Activated CD4-positive, CD25-positive, alpha-beta regulatory T cell treated with anti-CD3 and anti-CD28 coated beads, Interleukin-2, amount 50 U/mL, for 16 hours (primary cell): ENCODE measurements around the gene KRT15.

ENCODE experiments used
- DNase-seq: peaks from one replicate; pipeline ENCODE4 v3.0.0-alpha.2; 2020; ENCODE audit warnings: low read depth, low spot score

Gene KRT15

GRCh38 chr17:41518789-41519449 is at the start of gene KRT15:
KRT15 (minus strand) TSS chr17:41518890; CDS start chr17:41518827, 63 bp downstream.
- no peak for DNase-seq

- no peak for DNase-seq
Measured at GRCh38 chr17:41567317-41567716, 48.6 kb upstream of the KRT15 start.

- no peak for DNase-seq
Measured at GRCh38 chr17:41565338-41565737, 46.6 kb upstream of the KRT15 start.

- DNase-seq: no peak
Measured at GRCh38 chr17:41563607-41564170, 45.0 kb upstream of the KRT15 start.

DNA sequence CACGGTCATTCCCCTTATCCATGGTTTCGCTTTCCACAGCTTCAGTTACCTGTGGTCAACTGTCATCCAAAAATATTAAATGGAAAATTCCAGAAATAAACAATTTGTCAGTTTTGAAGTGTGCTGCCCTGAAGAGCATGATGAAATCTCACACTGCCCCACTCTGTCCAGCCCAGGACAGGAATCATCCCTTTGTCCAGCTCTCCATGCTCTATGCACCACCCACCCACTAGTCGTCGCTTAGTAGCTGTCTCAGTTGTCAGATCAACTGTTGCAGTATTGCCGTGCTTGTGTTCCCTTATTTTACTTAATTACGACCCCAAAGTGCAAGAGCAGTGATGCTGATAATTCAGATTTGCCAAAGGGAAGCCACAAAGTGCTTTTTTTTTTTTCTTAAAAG is 42.9 kb upstream of the KRT15 start:
- DNase-seq: no peak

DNA sequence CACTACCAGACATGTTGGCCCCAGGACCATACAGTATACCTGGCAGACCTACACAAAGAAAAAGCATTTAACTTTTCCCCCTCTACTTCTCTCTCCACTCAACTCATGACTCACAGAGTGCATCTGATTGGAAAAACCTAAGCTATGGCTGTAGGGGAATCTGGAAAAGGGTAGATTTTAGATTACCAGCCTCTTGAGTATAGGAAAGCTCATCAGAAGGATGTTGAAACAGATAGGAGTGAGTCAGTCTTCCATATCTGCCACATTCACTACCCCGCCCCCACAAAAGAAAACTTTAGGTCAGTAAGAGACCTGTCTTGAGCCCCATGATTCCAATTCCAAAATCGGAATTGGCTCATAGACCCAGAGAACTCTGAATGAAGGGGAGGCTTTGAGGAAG is 40.9 kb upstream of the KRT15 start:
- DNase-seq: no peak

DNA sequence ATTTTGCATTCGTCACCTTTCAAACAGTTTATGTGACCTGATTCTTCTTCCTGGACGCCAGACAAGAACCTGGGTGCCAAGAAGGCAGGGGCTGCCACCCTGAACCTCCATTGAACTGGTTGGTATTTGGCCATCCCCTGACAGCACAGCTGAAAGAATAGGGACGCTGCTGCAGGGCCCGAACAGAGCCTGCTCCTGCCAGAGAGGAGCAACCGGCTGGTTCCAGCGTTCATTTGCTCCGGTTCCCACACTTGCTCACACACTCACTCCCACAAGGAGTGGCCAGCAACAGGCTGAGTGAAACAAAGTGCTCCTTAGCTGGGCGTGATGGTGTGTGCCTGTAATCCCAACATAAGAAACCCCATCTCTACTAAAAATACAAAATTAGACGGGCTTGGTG is 38.2 kb upstream of the KRT15 start:
- no peak for DNase-seq

DNA sequence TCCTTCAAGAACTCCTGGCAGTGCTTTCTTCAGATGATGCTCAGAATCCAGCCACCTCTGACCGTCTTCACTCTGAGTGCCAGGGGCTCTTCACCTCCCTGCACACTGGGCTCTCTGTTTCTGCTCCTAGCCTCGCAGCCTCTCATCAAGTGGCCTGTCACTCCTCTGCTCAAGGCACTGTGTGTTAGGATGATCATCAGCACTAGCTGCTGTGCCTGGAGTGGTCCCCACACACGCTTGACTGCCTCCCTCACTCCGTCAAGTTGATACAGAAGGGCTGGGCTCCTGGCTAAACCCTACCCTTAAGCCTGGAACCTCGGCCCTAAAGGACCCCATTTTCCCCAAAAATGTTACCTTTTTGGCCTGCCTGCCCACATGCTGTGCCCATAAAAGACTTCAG is 37.6 kb upstream of the KRT15 start:
- DNase-seq: no peak

DNA sequence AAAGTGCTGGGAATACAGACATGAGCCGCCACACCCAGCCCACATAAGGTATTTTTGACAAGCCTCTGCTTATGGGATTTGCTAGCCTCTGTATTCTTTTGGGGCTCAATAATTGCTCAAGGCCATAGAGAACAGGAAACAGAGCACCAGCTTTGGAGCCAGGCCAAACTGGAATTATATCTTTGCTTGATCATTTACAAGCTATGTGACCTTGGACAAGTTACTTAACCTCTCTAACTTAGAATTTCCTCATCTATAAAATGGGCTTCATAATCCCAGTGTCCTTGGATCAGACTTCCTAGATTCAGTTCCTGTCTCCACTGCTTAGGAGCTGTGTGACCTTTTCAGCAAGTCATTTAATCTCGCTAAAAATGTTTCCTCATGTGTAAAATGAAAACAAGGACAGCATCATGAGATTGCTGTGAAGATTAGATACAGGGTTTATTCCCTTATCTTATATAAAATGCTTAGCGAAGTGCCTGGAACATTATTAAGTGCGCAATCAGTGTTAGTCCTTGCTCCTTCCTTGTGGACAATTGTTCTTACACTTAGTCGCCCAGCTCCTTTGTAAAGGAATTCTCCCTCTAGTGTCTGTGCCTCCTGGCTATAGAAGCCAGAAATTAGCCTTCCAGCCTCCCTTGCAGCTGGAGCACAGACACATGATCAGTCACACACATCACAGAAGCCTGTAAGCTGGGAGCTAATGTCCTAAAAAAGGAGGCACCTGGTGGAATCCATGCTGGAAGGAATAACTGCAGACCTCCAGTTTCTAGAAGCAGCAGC is 36.6 kb upstream of the KRT15 start:
- no peak for DNase-seq

GRCh38 chr17:41553987-41554680 is 35.4 kb upstream of the KRT15 start:
- no peak for DNase-seq

DNA sequence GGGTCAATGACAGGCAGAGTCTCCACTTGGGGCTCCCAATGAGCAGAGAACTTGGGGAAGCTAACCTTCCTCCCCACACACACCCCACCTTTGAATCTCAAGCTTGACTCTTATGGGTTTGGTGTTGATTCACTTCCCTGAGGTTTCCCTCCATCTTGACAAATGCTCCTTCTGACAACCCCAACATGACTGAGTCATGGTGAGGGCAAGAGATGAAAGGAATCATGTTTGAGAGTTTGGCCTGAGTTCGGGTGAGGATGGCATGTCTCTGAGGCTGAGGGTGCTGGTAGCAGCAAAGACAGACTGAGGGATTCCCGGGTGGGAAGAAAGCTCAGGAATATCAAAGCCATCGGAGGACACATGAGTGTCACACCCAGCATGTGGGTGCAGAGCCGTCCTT is 34.5 kb upstream of the KRT15 start:
- DNase-seq: no peak

DNA sequence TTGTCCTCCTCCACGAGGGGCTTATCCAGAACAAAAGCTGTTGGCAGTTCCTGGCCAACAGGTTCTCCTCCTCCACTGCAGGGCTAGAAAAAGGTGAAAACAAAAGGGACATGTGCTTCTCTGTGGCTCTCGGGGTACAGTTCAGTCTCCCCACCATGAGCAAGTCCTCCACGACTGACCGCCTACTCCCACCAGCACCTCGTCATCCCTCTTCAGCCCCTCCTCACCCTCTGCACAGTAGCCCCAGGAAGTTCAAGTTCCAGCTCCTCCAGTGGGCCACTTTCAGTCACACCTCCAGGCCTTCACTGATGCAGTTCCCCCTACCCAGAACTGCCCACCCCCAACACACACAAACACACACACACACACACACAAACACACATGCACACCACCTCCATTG is 33.8 kb upstream of the KRT15 start:
- no peak for DNase-seq

GRCh38 chr17:41551365-41551764 is 32.7 kb upstream of the KRT15 start:
- DNase-seq: no peak

GRCh38 chr17:41549596-41550039 is 30.9 kb upstream of the KRT15 start:
- no peak for DNase-seq

DNA sequence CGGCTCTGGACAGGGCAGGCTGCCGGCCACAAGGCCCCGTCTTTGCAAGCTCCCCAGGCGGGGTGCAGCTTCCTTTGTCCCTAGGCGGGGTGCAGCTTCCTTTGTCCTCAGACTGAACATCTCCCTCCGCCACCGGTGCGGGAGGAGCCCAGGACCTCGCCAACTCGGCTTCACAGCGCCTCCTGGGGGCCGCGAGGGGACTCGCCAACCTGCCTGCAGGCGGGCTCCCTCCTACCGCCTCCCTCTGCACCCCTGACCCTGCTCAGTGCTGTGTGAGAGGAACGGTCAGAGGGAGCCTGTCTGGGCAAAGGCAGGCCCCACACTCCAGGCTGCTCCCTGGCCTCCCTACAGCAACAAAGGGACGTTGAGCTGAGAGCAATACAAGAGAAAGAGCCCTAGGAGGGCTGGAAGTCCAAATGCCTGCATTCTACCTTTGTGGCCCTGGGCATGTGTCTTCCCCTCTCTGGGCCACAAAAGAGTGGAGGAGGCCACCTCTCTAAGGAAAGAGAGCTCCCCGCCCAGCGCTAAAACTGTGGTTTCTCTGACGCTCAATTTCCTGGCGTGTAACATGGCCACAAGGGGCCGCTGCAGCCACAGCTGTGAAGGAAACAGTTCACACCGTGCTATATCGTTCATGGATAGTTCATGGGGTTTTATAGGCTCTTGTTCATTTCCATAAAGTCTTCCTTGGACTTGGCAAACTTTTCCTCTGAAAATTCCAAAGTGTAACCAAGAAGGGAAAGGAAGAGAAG is 30.3 kb upstream of the KRT15 start:
- peak; percentile 71 for DNase-seq

GRCh38 chr17:41547921-41548843 is 29.5 kb upstream of the KRT15 start:
- DNase-seq: no peak

DNA sequence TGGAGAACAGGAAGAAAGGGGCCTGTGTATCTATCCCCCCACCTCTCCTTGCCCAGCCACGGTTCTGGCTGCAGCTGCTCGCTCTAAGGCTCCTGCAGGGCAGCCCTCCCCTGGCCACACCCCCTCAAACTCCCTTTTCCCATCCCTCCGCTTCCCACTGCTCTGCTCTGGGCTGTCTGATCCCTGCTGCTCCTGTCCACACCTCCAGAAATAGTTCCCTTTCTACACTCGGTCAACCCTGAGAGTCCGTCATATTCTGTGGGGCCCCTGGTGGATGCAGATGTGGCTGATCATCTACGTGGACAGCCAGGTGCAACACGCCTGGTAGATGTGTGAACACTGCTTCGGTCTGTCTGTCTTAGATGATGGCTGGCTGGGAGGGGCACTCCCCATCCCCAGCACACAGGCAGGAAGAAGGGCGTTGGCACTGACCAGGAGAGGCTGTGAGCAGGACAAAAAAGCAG is 28.7 kb upstream of the KRT15 start:
- no peak for DNase-seq

GRCh38 chr17:41546819-41547218 is 28.1 kb upstream of the KRT15 start:
- no peak for DNase-seq

DNA sequence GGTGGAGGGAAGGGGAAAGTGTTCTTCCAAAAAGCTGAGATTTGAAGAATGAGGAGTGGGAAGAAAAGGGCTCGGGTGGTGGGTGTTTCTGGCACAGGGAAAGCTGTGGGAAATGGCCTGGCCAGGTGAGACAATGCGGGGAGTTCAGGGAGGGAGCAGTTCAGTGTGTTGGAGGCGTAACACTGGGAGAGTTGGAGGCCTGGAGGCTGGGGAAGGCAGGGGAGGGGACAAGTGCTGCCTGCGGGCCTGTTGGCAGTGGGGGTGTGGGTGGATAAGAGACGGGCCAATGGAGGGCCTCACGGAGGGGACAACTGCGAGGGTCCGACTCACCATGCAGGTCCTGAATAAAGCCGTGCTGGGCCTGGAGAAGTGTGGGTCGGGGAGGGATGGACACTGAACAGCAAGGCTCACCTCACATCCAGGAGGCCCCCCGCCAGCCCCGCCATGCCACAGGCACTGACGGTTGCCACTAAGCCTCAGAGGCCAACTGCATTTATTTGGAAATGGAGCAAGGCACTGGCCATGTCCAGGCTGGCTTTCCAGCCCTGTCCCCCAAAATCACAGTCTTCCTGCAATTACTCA is 27.2 kb upstream of the KRT15 start:
- no peak for DNase-seq

- DNase-seq: no peak
Measured at GRCh38 chr17:41544935-41545334, 26.2 kb upstream of the KRT15 start.
